GM19043 (cell line): ENCODE measurements around the gene GOLGA6C.
"Not testable (repeated sequence)": the region's sequence is repeated elsewhere in the genome, so short reads cannot be mapped to it uniquely, and the experiment has no call there.

Source experiments
- ATAC-seq: cut with Tn5 transposase; IDR thresholded peaks from one replicate; pipeline ENCODE4 v1.9.1; 2021; ENCODE audit warnings: low read depth; ENCODE audit not compliant: unreplicated experiment

Gene GOLGA6C

DNA sequence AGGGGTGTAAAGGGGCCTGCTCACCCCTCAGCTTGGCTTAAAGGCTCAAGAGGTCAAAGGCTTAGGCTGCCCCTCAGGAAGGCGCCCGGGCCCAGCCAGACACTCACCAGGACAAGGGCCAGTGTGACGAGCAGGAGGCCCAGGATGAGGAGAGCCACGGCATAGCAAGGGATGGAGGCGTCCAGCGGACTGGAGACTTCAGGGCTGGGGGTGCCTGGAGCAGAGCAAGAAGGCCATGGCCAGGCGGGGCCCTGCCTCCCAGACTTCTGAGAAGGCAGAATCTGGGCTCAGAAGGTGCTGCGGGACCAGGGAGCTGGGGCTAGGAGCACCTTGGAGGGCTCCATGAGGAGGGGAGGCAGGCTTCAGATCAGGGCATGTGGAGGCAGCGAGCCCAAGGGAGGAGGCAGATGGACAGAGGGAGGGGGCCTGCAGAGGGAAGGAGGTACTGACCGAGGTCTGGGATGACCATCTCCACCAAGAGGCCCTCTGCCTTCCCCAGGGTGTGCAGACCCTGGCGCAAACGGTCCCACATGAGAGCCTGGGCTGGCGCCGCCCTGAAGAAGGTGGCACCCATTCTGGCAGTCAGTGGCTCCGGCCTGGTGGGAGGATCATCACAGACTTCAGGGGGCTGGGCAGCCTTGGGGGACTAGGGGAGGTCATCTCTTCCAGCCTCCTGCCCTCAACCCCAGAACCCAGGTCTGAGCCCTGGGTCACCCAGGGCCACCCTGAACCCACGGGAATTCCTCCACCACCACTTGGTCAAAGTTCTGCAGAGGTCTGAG, 32.0 kb upstream of the GOLGA6C start:
- ATAC-seq: no peak

DNA sequence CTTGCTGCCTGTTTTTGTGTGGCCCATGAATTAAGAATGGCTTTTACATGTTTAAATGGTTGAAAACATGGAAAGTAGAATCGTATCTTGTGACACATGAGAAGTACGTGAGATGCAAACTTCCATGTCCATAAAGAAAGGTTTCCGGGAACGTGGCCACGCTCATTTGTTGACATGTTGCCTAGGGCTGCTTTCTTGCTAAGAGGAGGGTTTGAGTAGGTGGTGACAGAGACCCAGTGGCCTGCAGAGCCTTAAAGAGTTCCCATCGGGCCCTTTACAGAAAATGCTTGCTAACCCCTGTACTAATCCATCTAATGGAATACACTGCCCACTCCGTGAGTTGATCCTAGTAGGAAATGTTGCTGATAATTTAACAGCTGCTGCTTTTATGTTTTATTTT, 31.0 kb upstream of the GOLGA6C start:
- not testable (repeated sequence) for ATAC-seq

DNA sequence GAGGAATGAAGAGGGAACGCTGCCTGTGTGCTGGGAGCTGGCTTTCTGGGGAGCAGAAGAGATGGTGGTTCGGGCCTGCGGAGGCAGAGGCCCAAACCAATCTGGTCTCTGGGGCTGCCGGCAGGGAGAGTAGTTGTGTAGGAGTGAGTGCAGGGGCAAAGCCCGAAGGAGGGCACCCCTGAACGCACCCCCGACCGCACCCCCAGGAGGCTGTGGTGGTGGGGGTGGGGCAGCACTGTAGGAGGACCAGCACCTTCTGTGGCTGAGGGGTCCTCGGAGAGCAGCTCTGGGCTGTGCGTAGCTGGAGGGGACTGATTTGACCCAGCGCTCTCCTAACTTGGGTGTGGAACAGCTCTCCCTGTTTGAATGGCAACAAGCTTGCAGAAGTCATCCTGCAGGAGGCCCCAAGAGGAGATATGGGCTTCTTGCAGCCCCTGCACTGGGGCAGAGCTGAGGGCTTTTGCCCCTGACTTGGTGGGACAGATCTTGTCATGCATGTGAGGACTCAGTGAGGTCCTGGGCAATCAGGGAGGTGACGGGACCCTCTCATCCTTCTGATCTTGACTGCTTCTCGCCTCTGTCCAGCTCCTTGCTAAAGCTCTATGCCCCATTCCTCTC, 30.4 kb upstream of the GOLGA6C start:
- no peak for ATAC-seq

DNA sequence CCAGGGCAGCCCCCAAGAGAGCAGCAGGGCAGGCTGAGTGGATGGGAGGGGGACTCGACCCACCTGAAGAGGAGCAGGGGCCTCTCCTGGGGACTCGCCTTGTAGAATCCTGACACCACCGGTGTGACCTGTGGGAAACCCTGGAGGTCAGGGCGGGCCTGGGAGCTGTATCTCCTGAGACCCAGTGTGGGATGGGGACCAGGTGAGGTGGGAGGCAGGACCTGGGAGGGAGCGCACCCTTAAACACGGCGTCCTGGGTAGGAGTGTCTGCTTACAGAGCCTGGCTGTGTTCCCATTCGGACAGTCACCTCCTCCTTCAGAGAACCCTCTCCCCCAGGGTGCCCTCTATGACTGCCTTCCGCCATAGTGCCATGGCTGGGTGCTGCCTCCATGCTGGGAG, 29.3 kb upstream of the GOLGA6C start:
- ATAC-seq: no peak

DNA sequence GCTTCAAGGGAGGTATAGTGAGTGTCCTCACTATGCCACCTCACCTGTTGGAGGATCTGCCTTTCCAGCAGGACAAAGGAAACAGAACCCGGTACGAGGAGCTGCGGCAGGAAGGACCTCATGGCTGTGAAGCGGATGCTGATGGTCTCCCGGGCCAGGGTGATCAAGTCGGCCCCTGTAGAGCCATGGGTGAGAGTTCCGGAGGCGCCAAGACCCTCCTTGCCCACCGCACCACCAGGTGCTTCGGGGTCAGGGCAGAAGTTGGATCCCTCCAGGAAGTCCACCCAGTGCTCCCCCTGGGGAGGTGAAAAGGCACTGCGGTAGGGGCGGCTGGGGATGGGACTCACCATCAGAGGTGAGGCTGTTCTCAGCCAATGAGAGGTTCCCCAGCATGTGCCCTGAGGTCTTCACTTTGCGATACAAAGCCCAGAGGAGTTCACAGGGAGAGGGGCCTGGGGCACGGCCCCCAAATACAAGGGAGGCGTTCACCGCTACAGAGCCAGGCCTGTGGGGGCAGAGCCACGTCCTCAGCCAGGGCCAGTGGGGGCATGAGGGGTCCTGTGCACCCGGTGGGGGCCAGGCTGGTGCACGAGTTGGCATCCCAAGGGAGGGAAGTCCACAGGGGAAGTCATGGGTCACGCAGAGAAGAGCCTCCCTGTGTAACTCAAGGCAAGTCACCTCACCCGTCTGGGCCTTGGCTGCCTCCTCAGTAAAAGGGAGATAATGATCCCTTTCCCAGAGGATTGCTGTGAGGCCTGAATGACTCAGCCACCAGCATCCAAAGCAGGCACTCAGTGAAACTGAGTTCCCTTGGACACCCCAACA, 28.7 kb upstream of the GOLGA6C start:
- ATAC-seq: no peak

DNA sequence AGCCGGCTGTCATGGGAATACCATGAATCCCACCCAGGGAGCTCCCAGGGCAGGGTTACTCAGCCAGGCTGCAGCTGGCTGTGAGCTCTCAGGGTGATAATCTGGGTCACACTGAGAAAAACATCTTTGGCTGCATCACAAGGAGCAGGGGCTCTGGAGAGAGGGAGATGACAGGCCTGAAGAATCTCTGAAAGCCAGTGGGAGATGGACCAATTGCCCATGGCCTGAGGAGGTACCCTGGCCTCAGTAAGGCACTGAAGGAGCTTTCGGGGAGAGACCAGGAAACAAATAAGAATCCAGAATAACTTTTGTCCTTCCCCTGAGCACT, 28.2 kb upstream of the GOLGA6C start:
- no peak for ATAC-seq

DNA sequence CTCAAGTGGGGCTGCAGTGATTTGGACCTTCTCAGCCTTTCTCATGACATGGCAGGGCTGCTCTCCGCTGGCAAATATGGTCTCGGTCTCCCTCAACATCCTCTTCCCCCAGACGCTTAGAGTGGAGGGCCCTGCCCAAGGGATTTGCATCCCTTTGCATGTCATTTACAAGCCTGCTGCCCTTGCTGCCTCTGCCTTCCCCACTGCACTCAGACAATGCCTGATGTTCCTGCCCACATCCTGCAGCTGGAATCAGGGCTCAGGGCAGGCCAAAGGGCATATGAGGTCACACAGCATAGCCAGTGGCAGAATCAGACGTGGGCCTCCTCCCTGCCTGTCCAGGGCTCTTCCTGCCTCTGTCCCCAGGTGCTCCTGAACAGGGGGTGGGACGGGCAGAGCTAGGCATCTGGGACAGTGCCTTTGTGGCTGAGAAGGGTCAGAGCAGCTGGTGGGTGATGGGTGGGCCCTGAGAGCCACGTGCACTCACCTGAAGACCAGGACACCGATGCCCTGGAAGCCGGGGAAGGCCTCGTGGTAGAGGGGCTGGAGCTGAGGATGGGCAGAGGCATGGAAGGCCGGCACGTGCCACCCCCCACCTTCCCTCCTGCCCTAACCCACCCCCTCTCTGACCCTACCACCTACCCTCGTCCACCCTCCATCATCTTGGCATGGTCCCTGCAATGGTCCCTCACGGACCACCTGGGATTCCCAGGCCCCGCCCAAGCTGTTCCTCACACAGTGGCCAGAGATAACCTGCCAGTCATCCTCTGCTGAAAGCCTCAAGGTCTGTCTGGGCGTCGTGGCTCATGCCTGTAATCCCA, 27.4 kb upstream of the GOLGA6C start:
- ATAC-seq: no peak

DNA sequence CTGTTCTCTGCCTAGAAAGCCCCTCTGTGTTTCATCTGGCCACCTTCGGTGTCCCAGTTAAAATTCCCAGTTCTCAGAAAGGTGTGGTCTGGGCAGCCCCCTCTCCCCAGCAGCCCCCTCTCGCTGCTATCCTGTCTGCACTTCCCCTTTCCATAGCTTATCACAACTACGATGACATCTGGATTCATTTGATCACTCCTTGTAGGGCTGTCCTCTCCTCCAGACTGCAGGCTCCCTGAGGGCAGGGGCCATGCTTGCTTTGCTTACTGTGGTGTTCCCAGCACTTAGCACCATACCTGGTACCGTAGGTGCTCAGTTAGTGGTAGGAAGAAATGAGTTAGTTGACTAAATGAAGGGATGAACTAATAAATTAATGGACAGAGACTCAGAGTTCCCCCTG, 26.3 kb upstream of the GOLGA6C start:
- no peak for ATAC-seq

DNA sequence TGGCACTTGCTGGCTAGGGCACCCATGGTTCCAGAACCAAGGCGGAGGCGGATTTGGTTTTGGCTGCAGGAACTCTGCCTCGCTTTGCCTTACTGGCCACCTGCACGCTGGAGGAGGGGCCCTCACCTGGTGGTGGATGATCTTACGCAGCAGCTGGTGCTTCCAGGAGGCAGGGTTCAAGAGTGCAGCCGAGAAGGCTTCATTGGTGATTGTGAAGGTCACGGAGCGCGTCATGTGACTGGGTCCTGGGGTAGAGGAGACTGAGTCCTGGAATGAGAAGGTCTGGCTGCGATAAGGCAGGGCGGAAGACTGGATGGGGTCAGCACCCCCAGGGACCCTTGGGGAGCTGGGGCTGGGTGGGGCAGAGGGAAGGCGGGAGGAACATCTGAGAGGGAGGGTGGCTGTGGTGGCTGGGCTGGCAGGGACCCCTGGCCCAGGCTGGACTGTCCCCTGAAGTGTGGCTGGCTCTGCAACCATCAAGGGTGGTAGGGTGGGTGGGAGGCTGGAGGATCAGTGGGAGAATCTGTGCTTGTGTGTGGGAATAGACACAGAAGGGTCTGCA, 25.8 kb upstream of the GOLGA6C start:
- no peak for ATAC-seq

DNA sequence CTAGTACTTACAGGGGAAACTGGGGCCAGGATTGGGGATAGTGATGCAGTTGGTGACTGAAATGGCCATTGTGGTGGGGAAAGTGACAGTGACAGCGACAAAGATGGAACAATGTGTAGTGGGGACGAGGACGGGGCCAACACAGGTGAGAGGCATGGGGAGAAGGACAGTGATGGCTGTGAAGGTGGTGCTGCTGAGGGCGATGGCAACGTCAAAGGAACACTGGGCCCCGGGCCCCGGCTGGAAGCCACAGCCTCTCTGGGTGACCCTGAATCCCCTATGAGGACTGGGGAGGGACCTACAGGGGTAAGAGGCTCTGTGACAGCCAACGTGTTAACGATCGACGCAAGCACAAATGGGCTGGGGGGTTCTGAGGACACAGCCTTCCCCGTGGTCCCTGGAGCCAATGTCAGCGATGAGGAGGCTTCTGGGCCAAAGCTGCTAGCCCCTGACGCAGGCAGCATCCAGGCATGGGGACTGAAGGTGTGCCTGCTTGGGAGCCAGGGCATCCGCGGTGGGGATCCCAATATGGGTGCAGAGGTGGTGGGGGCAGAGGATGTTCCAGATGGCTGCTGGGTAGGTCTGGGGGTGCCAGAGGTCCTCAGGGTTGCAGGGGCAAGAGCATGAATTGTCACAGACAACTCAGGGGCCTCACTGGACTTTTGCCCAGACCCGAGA, 25.2 kb upstream of the GOLGA6C start:
- no peak for ATAC-seq

DNA sequence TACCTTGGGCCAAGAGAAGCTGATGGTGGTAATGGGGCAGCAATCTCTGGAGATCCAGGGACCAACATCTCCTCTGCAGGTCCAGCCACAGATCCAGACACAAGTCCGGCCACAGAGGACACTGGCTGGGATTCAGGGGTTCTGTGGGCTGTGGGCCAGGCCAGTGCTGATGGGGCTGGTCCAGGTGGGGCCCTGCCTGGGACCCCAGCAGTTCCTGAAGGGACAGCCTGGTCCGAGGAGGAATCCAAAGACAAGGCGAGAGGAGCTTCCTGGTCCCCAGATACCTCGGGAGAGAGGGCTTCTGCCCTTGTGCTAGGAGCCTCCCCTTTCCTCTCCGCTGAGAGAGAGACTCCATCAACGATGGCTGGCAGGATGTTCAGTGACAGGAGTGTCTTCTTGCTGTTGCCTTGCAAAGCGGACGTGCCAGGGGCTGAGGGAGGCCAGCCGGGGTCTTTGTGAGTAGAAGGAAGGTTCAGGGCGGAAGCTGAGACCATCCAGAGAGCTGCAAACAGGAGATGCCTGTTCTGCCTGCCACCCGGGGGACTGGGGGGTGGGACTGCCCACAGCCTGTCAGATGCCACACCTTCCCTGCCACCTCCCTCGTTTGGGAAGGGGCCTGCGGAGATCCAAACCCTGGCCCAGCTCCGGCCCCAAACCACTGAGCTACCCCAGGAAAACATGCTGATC, 24.5 kb upstream of the GOLGA6C start:
- no peak for ATAC-seq

DNA sequence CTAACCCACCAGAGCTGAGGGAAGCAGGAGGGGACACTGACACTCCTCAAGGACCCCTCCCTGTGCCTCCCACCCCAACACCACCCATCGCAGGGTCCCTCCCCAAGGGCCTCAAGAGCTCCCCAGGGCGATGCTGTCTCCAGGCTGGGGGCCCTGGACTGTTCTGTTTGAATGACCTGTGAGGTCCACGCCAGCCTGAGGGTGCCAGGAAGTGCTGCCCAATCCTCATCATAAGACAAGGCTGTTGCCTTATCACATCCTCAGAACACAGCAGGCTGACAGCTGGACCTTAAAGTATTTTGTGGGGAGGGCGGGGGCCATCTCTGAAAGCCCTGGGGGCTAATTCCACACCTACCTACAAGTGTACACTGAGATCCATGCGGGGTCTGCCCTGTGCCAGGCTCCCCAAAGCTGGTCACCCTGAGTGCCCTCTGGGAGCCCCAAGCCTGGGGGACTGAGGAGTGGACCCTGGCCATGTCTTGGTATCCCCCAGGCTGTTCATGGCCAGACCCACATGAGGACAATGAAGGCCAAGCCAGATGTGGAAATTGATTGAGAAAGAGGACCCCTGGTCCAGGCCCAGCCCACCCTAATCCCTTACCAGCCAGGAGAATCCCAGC, 23.8 kb upstream of the GOLGA6C start:
- ATAC-seq: no peak

DNA sequence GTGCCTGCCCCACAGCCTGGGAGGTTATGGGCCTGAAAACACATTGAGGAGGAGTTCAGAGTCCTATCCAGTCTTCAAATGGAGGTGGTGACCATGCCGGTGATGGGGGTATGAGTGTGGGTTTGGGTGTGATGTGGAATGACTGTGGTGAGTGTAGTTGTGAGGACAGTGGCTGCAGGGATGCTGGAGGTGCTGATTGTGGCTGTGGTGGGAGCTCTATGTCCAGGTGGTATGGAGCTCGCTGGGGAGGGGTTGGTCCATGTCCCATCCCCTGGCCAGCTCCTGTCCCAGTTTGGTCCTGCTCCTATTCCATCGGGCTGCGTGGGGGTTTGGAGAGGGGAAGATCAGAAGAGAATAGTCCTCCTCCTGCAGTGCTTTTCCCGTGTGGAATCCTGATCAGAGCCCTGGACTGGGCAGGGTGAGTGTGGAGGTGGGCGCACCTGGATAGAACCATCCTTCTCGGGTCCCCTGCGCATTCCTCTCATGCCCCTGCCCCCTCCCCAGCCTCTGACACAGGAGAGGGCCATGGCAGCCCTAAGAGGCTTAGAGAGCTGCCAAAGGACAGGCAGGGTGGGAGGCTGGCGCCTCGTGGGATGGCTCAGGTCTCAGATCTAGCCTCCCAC, 23.0 kb upstream of the GOLGA6C start:
- ATAC-seq: no peak

DNA sequence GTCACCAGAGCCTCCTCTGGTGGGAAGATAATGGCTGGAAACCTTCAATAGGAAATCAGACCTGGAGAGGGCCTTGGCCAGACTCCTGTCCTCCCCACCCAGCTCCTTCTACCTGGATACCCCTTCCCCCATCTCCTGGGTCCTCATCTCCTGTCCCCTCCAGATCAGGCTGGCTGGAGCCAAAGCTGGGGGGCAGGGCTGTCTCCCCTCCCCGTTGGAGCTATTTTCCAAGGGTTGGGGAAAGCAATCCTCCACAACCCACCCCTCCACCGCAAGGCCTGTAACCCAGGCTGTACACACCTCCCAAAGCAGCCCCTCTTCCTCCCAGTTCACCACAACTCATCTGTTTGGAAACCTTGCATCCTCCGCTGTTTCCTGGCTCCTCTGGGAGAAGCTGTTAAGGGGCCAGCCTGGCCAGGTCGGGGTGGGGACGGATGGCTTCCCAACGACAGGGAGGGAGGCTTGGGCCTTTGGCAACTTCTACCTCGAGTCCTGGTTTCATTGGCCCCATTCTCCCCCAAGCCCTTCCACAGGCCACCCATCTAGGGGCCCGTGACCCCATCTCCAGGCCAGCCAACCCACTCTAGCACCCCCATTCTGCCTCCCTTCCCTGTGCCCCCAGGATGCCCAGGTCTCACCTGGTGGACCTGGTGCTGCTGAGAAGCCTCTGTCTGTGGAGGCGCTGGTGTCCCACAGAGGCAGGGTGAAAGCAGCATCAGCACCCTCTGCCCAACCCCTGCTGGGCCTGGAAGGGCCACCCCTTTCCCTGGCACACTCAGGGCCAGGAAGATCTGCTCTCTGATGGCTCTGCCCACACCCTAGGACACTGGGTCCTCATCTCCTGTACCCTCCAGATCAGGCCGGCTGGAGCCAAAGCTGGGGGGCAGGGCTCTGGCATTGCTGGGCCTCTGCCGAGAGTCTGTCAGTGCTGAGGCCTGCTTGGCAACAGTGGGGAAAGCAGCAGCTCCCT, 22.1 kb upstream of the GOLGA6C start:
- no peak for ATAC-seq

DNA sequence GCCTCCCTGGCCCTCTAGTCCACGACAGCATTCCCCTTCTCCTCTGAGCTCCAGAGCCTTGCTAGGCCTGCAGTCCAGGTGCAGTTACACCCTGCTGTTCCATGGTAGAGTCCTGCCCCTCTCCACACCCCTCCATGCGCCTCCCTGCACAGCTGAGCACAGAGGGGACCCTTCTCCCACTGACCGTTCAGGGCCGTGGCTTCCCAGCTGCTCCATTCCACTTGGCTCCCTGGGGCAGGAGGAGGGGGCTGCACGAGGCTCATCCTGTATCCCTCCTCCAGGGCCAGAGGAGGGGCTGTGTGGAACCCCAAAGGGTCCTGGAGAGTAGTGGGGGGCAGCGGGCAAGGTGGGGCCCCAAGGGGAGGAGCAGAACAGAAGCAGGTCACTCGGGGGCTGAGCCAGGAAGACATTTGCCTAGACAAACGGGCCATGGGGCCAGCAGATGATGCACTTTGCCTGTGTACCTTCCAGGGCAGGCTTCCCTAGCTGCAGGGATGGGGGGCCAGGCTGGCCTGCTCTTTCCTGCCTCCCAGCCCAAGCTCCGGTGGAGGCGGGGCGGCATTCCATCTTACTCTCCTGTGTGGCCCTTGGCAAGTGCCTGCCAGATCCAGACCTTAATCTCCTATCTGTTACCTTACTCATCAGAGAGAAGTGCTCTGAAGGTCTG, 20.7 kb upstream of the GOLGA6C start:
- no peak for ATAC-seq

DNA sequence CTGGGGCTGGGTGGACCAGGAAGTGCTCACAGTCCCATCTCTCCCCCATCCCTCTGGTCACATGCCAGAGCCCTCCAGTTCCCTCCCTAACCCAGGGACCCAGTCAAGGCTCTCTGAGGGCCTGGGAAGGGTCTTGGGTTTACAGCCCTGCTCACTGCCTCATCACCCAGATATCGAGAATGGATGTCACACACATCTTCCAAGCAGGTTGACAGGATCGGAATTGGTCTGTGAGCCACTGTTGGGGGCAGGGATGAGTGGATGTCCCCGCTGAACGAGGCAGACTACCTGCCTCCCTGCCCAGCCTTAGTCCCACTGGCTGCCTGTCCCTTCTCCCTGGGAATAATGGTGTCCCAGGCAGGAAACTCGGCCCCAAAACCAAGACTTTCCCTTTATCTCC, 20.0 kb upstream of the GOLGA6C start:
- ATAC-seq: no peak

DNA sequence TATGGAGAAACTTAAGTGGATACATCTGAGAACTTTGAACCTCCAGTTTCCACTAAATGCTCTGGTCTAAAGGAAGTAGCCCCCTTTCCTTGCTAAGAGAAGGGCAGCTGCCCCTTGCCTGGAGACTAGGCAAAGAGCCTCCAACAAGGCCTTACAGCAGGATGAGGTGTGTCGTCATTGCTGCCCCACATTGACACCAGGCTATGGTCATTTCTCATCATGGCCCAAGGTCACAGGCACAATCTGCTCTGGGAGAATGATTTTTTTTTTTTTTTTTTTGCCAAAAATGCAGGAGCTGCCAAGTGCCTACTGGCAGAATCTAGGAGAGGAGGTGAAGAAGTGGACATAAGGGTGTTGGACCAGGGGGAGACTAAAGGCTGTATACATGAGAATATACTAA, 12.4 kb upstream of the GOLGA6C start:
- ATAC-seq: not testable (repeated sequence)
